ENCODE measurements around the gene ZMYND10. TPM values are rescaled to one million over a fixed set of nuclear protein-coding genes. Genes with fewer than 3 reads are reported as not detected.

ZMYND10 gene
- total RNA-seq, 1 donor from 2014 or later = 1.1 TPM

DNA sequence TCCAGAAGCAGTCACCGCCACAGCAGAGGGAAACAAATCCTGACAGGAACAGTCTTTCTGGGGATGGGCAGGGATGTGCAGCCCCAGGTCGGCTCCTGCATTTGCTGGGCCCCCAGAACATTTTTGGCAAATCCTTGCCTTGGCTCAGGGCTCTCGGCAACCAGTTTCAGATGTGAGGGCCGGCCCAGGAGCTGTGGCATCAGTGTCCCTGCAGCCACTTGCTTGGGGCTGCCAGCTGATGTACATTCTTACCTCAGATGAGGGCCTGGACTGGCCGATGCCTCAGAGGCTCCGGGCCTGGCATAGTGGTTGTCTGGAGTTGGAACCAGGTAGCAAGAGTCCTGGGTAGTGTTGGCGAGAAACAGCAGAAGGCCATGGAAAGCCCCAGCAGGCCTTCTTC, 9.3 kb upstream of the ZMYND10 start:
- Mint-ChIP-seq H3K36me3 (ENCODE audit: low read depth) (peaks cover 8% of the 10 kb centered on the region), H3K9me3 (ENCODE audit: low read depth) (no peaks in the 10 kb centered on the region), H3K4me1 (ENCODE audit: low read depth) (peaks cover 59% of the 10 kb centered on the region), H3K4me3 (ENCODE audit: unreplicated experiment) (no peak overlapping the region), H3K27me3 (ENCODE audit: low read depth) (no peaks in the 10 kb centered on the region), H3K27ac (ENCODE audit: unreplicated experiment) (peak overlapping the region; percentile 5)
- TF ChIP-seq, protein P1, sequence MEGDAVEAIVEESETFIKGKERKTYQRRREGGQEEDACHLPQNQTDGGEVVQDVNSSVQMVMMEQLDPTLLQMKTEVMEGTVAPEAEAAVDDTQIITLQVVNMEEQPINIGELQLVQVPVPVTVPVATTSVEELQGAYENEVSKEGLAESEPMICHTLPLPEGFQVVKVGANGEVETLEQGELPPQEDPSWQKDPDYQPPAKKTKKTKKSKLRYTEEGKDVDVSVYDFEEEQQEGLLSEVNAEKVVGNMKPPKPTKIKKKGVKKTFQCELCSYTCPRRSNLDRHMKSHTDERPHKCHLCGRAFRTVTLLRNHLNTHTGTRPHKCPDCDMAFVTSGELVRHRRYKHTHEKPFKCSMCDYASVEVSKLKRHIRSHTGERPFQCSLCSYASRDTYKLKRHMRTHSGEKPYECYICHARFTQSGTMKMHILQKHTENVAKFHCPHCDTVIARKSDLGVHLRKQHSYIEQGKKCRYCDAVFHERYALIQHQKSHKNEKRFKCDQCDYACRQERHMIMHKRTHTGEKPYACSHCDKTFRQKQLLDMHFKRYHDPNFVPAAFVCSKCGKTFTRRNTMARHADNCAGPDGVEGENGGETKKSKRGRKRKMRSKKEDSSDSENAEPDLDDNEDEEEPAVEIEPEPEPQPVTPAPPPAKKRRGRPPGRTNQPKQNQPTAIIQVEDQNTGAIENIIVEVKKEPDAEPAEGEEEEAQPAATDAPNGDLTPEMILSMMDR (IDR thresholded peaks at IDR 0.05) = no peak
- no peak for DNase-seq (ENCODE audit: low spot score)

DNA sequence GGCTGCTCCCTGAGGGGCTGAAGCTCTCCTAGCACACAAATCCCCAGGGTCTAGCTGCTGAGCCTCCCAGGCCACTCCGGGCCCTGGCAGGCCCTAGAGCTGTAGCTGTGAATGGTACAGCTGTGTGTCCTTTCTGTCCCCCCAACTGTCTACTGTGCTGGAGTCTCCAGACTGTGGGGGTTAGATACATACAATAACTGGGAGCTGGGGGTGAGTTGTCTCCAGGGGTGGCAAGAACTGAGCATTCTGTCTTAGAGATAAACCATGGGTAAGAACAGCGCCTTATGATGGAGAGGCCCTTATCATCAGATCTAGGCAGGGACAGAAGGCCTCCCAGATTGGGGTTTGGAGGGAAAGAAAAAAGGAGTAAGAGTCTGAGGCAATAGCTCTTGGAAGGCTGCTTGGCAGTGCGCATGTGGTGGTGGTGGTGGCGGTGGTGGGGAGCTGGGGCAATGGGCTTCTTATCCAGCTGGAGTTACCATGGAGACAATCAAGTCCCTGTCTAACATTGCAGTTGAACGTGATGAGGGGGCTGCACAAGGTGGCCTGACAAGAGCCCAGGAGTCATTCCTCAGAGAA, 8.7 kb upstream of the ZMYND10 start:
- peaks cover 8% of the 10 kb centered on the region for H3K36me3 Mint-ChIP-seq (ENCODE audit: low read depth)
- H3K4me3 Mint-ChIP-seq (ENCODE audit: unreplicated experiment) = no peak overlapping the region
- DNase-seq (ENCODE audit: low spot score) = no peak
- TF ChIP-seq, protein P1 (IDR thresholded peaks at IDR 0.05) = no peak
- H3K9me3 Mint-ChIP-seq (ENCODE audit: low read depth) = no peaks in the 10 kb centered on the region
- H3K27ac Mint-ChIP-seq (ENCODE audit: unreplicated experiment) = peak overlapping the region; percentile 59
- peaks cover 59% of the 10 kb centered on the region for H3K4me1 Mint-ChIP-seq (ENCODE audit: low read depth)
- no peaks in the 10 kb centered on the region for H3K27me3 Mint-ChIP-seq (ENCODE audit: low read depth)

GRCh38 chr3:50353245-50354004, 7.9 kb upstream of the ZMYND10 start:
- Mint-ChIP-seq H3K4me1 (ENCODE audit: low read depth) (peaks cover 59% of the 10 kb centered on the region), H3K27me3 (ENCODE audit: low read depth) (no peaks in the 10 kb centered on the region), H3K9me3 (ENCODE audit: low read depth) (no peaks in the 10 kb centered on the region), H3K36me3 (ENCODE audit: low read depth) (peaks cover 8% of the 10 kb centered on the region), H3K4me3 (ENCODE audit: unreplicated experiment) (no peak overlapping the region), H3K27ac (ENCODE audit: unreplicated experiment) (peak overlapping the region; percentile 13)
- TF ChIP-seq, protein P1 (IDR thresholded peaks at IDR 0.05) = no peak
- no peak for DNase-seq (ENCODE audit: low spot score)

DNA sequence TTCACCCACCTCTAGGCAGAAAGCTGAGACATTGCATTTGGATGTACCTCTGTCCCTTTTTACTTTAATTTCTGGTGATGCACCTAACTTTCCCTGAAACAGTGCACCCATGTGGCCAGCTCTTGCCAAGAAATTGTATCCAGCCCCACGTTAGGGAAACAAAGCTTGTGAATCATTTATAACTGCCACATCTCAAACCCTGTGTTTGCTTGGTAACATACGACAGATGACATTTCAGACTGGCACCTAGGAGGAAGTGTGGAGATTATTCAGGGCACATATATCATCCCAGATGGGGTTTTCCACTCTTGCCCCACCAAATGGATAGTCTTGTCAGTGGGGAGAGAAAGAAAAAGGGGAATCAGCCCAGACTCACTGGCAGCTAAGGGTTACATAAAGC, 7.2 kb upstream of the ZMYND10 start:
- no peak for DNase-seq (ENCODE audit: low spot score)
- TF ChIP-seq, protein P1 (IDR thresholded peaks at IDR 0.05) = peak; percentile 63
- Mint-ChIP-seq H3K4me3 (ENCODE audit: unreplicated experiment) (no peak overlapping the region), H3K4me1 (ENCODE audit: low read depth) (peaks cover 53% of the 10 kb centered on the region), H3K27ac (ENCODE audit: unreplicated experiment) (peak overlapping the region; percentile 13), H3K9me3 (ENCODE audit: low read depth) (no peaks in the 10 kb centered on the region), H3K27me3 (ENCODE audit: low read depth) (no peaks in the 10 kb centered on the region), H3K36me3 (ENCODE audit: low read depth) (peaks cover 8% of the 10 kb centered on the region)

DNA sequence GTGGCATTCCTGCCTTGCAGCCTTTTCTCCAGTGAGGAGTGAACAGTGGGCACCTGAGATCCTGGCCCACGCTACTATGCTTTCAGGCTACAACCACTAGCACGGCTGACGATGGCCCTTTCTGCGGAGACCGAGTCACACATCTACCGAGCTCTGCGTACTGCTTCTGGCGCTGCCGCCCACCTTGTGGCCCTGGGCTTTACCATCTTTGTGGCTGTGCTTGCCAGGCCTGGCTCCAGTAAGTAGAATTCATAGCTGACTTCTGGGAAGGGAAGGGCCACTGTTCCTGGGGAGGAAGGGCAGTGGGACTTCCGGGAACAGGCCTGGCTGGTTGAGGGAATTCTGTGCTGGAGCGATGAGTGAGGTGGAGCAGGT, 5.8 kb upstream of the ZMYND10 start:
- Mint-ChIP-seq H3K4me1 (ENCODE audit: low read depth) (peaks cover 46% of the 10 kb centered on the region), H3K4me3 (ENCODE audit: unreplicated experiment) (peak overlapping the region; percentile 92), H3K27me3 (ENCODE audit: low read depth) (no peaks in the 10 kb centered on the region), H3K27ac (ENCODE audit: unreplicated experiment) (peak overlapping the region; percentile 96), H3K36me3 (ENCODE audit: low read depth) (peaks cover 8% of the 10 kb centered on the region), H3K9me3 (ENCODE audit: low read depth) (no peaks in the 10 kb centered on the region)
- TF ChIP-seq, protein P1 (IDR thresholded peaks at IDR 0.05) = peak; percentile 1
- DNase-seq (ENCODE audit: low spot score) = no peak

All from chondrocyte (in vitro differentiated cells).